SK-N-SH (cell line): Measurements from ENCODE around the gene MAGI2.

Experiments
- CTCF ChIP-seq: fragments of 200-600 bp; sonication (generic); IDR thresholded peaks from 2 replicates; pipeline ENCODE4 v1.6.1; 2017; ENCODE audit warnings: antibody characterized with exemption, mild to moderate bottlenecking, moderate library complexity
- EP300 ChIP-seq, 2 experiments: IDR thresholded peaks; 2 replicates each; pipeline versions ENCODE4 v1.4.0 to v1.6.1; 2012; ENCODE audit warnings: borderline replicate concordance in 1 of 2, low read depth in 1 of 2, low read length in 1 of 2
- EZH2phosphoT487 ChIP-seq: fragments of 200-600 bp; sonication (generic); IDR thresholded peaks from 2 replicates; pipeline ENCODE4 v1.6.1; 2017; ENCODE audit warnings: low read depth, mixed run types, mild to moderate bottlenecking, antibody characterized with exemption, moderate library complexity, borderline replicate concordance
- MAX ChIP-seq: IDR thresholded peaks from 2 replicates; pipeline ENCODE4 v1.4.0; 2012; ENCODE audit warnings: low read depth
- NFIC ChIP-seq: IDR thresholded peaks from 2 replicates; pipeline ENCODE4 v1.4.0; 2012; ENCODE audit warnings: borderline replicate concordance
- POLR2AphosphoS5 ChIP-seq: IDR thresholded peaks from 2 replicates; pipeline ENCODE4 v1.6.1; 2012; ENCODE audit warnings: low read depth, low read length
- RAD21 ChIP-seq: IDR thresholded peaks from 2 replicates; pipeline ENCODE4 v1.6.1; 2012; ENCODE audit warnings: mild to moderate bottlenecking, low read length
- SIN3A ChIP-seq: IDR thresholded peaks from 2 replicates; pipeline ENCODE4 v1.6.1; 2012; ENCODE audit warnings: low read depth, mild to moderate bottlenecking, low read length, moderate library complexity, borderline replicate concordance
- TCF12 ChIP-seq: IDR thresholded peaks from 2 replicates; pipeline ENCODE4 v1.4.0; 2012
- TEAD4 ChIP-seq: IDR thresholded peaks from 2 replicates; pipeline ENCODE4 v1.4.0; 2012; ENCODE audit warnings: mild to moderate bottlenecking, borderline replicate concordance; ENCODE audit not compliant: insufficient read depth

- TF ChIP-seq EP300 (IDR thresholded peaks at IDR 0.05; ENCODE audit: borderline replicate concordance in 1 of 2, low read depth in 1 of 2, low read length in 1 of 2) (no peak), TEAD4 (no peak), CTCF (no peak), SIN3A (no peak), EZH2phosphoT487 (no peak), POLR2AphosphoS5 (no peak), RAD21 (no peak), TCF12 (no peak), NFIC (no peak), MAX (no peak)
Measured at GRCh38 chr7:78996013-78996412, 457.5 kb downstream of the MAGI2 start.
